Mucosa of descending colon (tissue), 3 donors: ENCODE data around the gene SUSD5. TPM values are rescaled to one million over a fixed set of nuclear protein-coding genes. Genes with fewer than 3 reads are reported as not detected.

Experiments
- ATAC-seq: fragments of 200-7000 bp; cut with Tn5 transposase; one replicate; pipeline ENCODE4 v1.9.1; 2020; ENCODE audit warnings: mild to moderate bottlenecking, moderate library complexity
- DNase-seq, 3 donors: peaks; one replicate each; pipeline ENCODE4 v3.0.0-alpha.2; 2020
- H3K36me3 ChIP-seq: fragments of 200-600 bp; one replicate; pipeline ENCODE4 v1.8.0; 2021; ENCODE audit warnings: low read depth, mild to moderate bottlenecking
- H3K4me1 ChIP-seq: fragments of 200-600 bp; one replicate; pipeline ENCODE4 v1.8.0; 2021; ENCODE audit warnings: low read depth, mild to moderate bottlenecking
- H3K4me3 ChIP-seq: fragments of 200-600 bp; one replicate; pipeline ENCODE4 v1.8.0; 2021; ENCODE audit warnings: mild to moderate bottlenecking
- H3K9me3 ChIP-seq: fragments of 200-600 bp; one replicate; pipeline ENCODE4 v1.8.0; 2021; ENCODE audit warnings: mild to moderate bottlenecking
- CTCF ChIP-seq: fragments of 200-600 bp; IDR thresholded peaks from one replicate; pipeline ENCODE4 v1.8.0; 2022; ENCODE audit warnings: antibody characterized with exemption, mild to moderate bottlenecking
- intact Hi-C, 2 donors: fragments of 100-400 bp; cut with DNase I in 1 of 2; cut with micrococcal nuclease in 1 of 2; formaldehyde crosslinking; loops; one replicate each; pipeline versions ENCODE4 v1.11.0 to v1.11.1; 2022; cut with DNase I, micrococcal nuclease
- total RNA-seq, 3 donors: library from RNA; stranded (reverse); fragmentation: NEBNext Ultra II Directional in 2 of 3; extraction: Animal tissue kit (Norgen Biotek cat#: 25700) in 2 of 3; gene quantifications; one replicate each; pipeline versions ENCODE4 v1.2.1 to v1.2.4, GENCODE V29; 2021 to 2023
- donor health status: DM: no; HTN: no; CAD: no; lungs with moderate emphysema.
- donor health status: DM: no; HTN: no; CAD: no.
- donor health status: DM: no; HTN: yes; CAD: no.

Gene SUSD5
- total RNA-seq, 3 donors from 2014 or later, result 0.20 to 1.8 (median 0.60) TPM

- Histone ChIP-seq H3K4me1 (no peaks in the 10 kb centered on the region), H3K4me3 (no peak overlapping the region), H3K9me3 (no peaks in the 10 kb centered on the region), H3K36me3 (no peaks in the 10 kb centered on the region)
- ATAC-seq, result no peak
- intact Hi-C loops, result no loop called here
- no peak for TF ChIP-seq CTCF
- peak in 1 of 3 donors; percentile 27 for DNase-seq
Measured at GRCh38 chr3:33149342-33149741, 69.3 kb downstream of the SUSD5 start.

GRCh38 chr3:33146791-33147445 is 71.7 kb downstream of the SUSD5 start:
- Histone ChIP-seq H3K4me3 (no peak overlapping the region), H3K36me3 (no peaks in the 10 kb centered on the region), H3K4me1 (no peaks in the 10 kb centered on the region), H3K9me3 (no peaks in the 10 kb centered on the region)
- DNase-seq, result no peak
- intact Hi-C loops, result no loop called here
- TF ChIP-seq CTCF, result no peak
- ATAC-seq, result no peak

- Histone ChIP-seq H3K4me3 (no peak overlapping the region), H3K4me1 (no peaks in the 10 kb centered on the region), H3K36me3 (no peaks in the 10 kb centered on the region), H3K9me3 (no peaks in the 10 kb centered on the region)
- no peak for TF ChIP-seq CTCF
- ATAC-seq (no peak), DNase-seq (no peak)
- intact Hi-C loops, result no loop called here
Measured at GRCh38 chr3:33145901-33146580, 72.6 kb downstream of the SUSD5 start.

GRCh38 chr3:33145221-33145900 is 73.2 kb downstream of the SUSD5 start:
- Histone ChIP-seq H3K4me1 (no peaks in the 10 kb centered on the region), H3K36me3 (no peaks in the 10 kb centered on the region), H3K4me3 (no peak overlapping the region), H3K9me3 (no peaks in the 10 kb centered on the region)
- intact Hi-C loops, result no loop called here
- no peak for TF ChIP-seq CTCF
- ATAC-seq, result no peak
- DNase-seq, result no peak

- ATAC-seq (peak; percentile 30), DNase-seq (no peak)
- intact Hi-C loops, result no loop called here
- no peak for TF ChIP-seq CTCF
- no peaks in the 10 kb centered on the region for H3K9me3 ChIP-seq
- no peaks in the 10 kb centered on the region for H3K36me3 ChIP-seq
- no peaks in the 10 kb centered on the region for H3K4me1 ChIP-seq
- H3K4me3 ChIP-seq, result no peak overlapping the region
Measured at GRCh38 chr3:33144433-33144832, 74.2 kb downstream of the SUSD5 start.
